RPMI7951 (cell line): ENCODE data around the gene RUNX3. TPM values are rescaled to one million over a fixed set of nuclear protein-coding genes. Genes with fewer than 3 reads are reported as not detected.

Experiments
- DNase-seq: peaks from one replicate; pipeline ENCODE4 v3.0.0-alpha.2; 2012; ENCODE audit warnings: low read depth
- total RNA-seq: library from RNA; depleted of rRNA; stranded (reverse); fragments of >200 nt; shearing (Covaris generic); gene quantifications from 2 replicates; pipeline ENCODE4 v1.2.3, GENCODE V29; 2014

The RUNX3 gene
- total RNA-seq, 1 experiment from 2014 or later: 9.5 TPM

GRCh38 chr1:24929398-24930259 is 447 bp downstream of the RUNX3 start:
- peak; percentile 58 for DNase-seq

GRCh38 chr1:24928689-24929397 is 1.2 kb downstream of the RUNX3 start:
- peak; percentile 66 for DNase-seq

GRCh38 chr1:24927988-24928688 is 1.9 kb downstream of the RUNX3 start:
- DNase-seq: no peak

- no peak for DNase-seq
Measured at GRCh38 chr1:24927473-24927872, 2.6 kb downstream of the RUNX3 start.

GRCh38 chr1:24926563-24927249 is 3.4 kb downstream of the RUNX3 start:
- peak; percentile 39 for DNase-seq

- DNase-seq: no peak
Measured at GRCh38 chr1:24925963-24926362, 4.1 kb downstream of the RUNX3 start.

- no peak for DNase-seq
Measured at GRCh38 chr1:24925082-24925779, 4.8 kb downstream of the RUNX3 start.

GRCh38 chr1:24923485-24924113 is 6.5 kb downstream of the RUNX3 start:
- DNase-seq: no peak

GRCh38 chr1:24921938-24922662 is 8.0 kb downstream of the RUNX3 start:
- no peak for DNase-seq

- no peak for DNase-seq
Measured at GRCh38 chr1:24921412-24921811, 8.7 kb downstream of the RUNX3 start.

- no peak for DNase-seq
Measured at GRCh38 chr1:24920533-24920925, 9.5 kb downstream of the RUNX3 start.

GRCh38 chr1:24919791-24920532 is 10.1 kb downstream of the RUNX3 start:
- DNase-seq: no peak

GRCh38 chr1:24918995-24919605 is 11.0 kb downstream of the RUNX3 start:
- DNase-seq: no peak

- DNase-seq: no peak
Measured at GRCh38 chr1:24918370-24918769, 11.7 kb downstream of the RUNX3 start.

GRCh38 chr1:24917327-24918074 is 12.6 kb downstream of the RUNX3 start:
- DNase-seq: no peak

- peak; percentile 76 for DNase-seq
Measured at GRCh38 chr1:24915816-24916602, 14.1 kb downstream of the RUNX3 start.
